Osteoblast (primary cell): ENCODE measurements around the gene FLNC. TPM values are rescaled to one million over a fixed set of nuclear protein-coding genes. Genes with fewer than 3 reads are reported as not detected.

ENCODE experiments used
- DNase-seq: peaks from one replicate; pipeline ENCODE4 v3.0.0; 2011; ENCODE audit warnings: low spot score, mixed read lengths; ENCODE audit not compliant: insufficient read length; ENCODE audit errors: missing footprints
- H2AFZ ChIP-seq: 2 replicates; pipeline ENCODE4 v1.6.0; 2011; ENCODE audit warnings: mild to moderate bottlenecking, low read length
- H3K27ac ChIP-seq: 2 replicates; pipeline ENCODE4 v1.5.1; 2011; ENCODE audit warnings: mild to moderate bottlenecking, low read depth, low read length, moderate library complexity
- H3K27me3 ChIP-seq: 2 replicates; pipeline ENCODE4 v1.6.0; 2012; ENCODE audit warnings: mild to moderate bottlenecking, control low read depth, inconsistent platforms, low read length, moderate library complexity; ENCODE audit not compliant: insufficient read depth
- H3K36me3 ChIP-seq: 2 replicates; pipeline ENCODE4 v1.5.1; 2011; ENCODE audit warnings: mild to moderate bottlenecking, low read length, control low read depth, moderate library complexity; ENCODE audit not compliant: insufficient read depth
- H3K4me1 ChIP-seq: 2 replicates; pipeline ENCODE4 v1.5.1; 2011; ENCODE audit warnings: mild to moderate bottlenecking, low read length, control low read depth, moderate library complexity; ENCODE audit not compliant: insufficient read depth
- H3K4me2 ChIP-seq: 2 replicates; pipeline ENCODE4 v1.6.0; 2011; ENCODE audit warnings: mild to moderate bottlenecking, low read length; ENCODE audit not compliant: insufficient read depth
- H3K4me3 ChIP-seq: fragments of 200-600 bp; sonication (generic); 3 replicates; pipeline ENCODE4 v1.5.1; 2012; ENCODE audit warnings: mild to moderate bottlenecking, low read length, inconsistent platforms; ENCODE audit not compliant: insufficient read depth
- H3K79me2 ChIP-seq: 2 replicates; pipeline ENCODE4 v1.6.0; 2012; ENCODE audit warnings: mild to moderate bottlenecking, low read length, control low read depth, inconsistent platforms; ENCODE audit not compliant: insufficient read depth
- H3K9me3 ChIP-seq: 2 replicates; pipeline ENCODE4 v1.5.1; 2011; ENCODE audit warnings: low read depth, low read length, control low read depth
- H4K20me1 ChIP-seq: 2 replicates; pipeline ENCODE4 v1.6.0; 2012; ENCODE audit warnings: mild to moderate bottlenecking, low read length, control low read depth; ENCODE audit not compliant: insufficient read depth
- total RNA-seq: library from RNA; depleted of rRNA; stranded (reverse); fragments of >200 nt; gene quantifications from 2 replicates; pipeline ENCODE4 v1.2.3, GENCODE V29; 2012
- TF ChIP-seq, protein P1 (sequence below): IDR thresholded peaks from 2 replicates; pipeline ENCODE4 v1.5.1; 2011; ENCODE audit warnings: mild to moderate bottlenecking, low read depth, low read length, moderate library complexity; ENCODE audit errors: extremely low read depth

Gene FLNC
- total RNA-seq, 1 donor: 130 TPM

GRCh38 chr7:128859232-128860157 lies 29.3 kb downstream of the FLNC start:
- Histone ChIP-seq H3K36me3 (peaks cover 46% of the 10 kb centered on the region), H3K27me3 (no peaks in the 10 kb centered on the region), H3K9me3 (no peaks in the 10 kb centered on the region), H3K4me3 (no peak overlapping the region), H4K20me1 (peaks cover 29% of the 10 kb centered on the region), H2AFZ (no peak overlapping the region), H3K4me1 (peaks cover 12% of the 10 kb centered on the region), H3K27ac (peak overlapping the region; percentile 41), H3K79me2 (peaks cover 20% of the 10 kb centered on the region), H3K4me2 (no peak overlapping the region)
- TF ChIP-seq, protein P1, sequence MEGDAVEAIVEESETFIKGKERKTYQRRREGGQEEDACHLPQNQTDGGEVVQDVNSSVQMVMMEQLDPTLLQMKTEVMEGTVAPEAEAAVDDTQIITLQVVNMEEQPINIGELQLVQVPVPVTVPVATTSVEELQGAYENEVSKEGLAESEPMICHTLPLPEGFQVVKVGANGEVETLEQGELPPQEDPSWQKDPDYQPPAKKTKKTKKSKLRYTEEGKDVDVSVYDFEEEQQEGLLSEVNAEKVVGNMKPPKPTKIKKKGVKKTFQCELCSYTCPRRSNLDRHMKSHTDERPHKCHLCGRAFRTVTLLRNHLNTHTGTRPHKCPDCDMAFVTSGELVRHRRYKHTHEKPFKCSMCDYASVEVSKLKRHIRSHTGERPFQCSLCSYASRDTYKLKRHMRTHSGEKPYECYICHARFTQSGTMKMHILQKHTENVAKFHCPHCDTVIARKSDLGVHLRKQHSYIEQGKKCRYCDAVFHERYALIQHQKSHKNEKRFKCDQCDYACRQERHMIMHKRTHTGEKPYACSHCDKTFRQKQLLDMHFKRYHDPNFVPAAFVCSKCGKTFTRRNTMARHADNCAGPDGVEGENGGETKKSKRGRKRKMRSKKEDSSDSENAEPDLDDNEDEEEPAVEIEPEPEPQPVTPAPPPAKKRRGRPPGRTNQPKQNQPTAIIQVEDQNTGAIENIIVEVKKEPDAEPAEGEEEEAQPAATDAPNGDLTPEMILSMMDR: no peak
- peak; percentile 86 for DNase-seq

- H3K27ac ChIP-seq: no peak overlapping the region
- peaks cover 44% of the 10 kb centered on the region for H3K36me3 ChIP-seq
- H2AFZ ChIP-seq: no peak overlapping the region
- H3K79me2 ChIP-seq: peaks cover 25% of the 10 kb centered on the region
- peak; percentile 90 for DNase-seq
- no peaks in the 10 kb centered on the region for H3K9me3 ChIP-seq
- no peak overlapping the region for H3K4me2 ChIP-seq
- peaks cover 12% of the 10 kb centered on the region for H3K4me1 ChIP-seq
- H3K4me3 ChIP-seq: no peak overlapping the region
- peaks cover 25% of the 10 kb centered on the region for H4K20me1 ChIP-seq
- TF ChIP-seq, protein P1: peak; percentile 28
- no peaks in the 10 kb centered on the region for H3K27me3 ChIP-seq
These were observed 30.2 kb downstream of the FLNC start for GRCh38 chr7:128860158-128861073.

DNA sequence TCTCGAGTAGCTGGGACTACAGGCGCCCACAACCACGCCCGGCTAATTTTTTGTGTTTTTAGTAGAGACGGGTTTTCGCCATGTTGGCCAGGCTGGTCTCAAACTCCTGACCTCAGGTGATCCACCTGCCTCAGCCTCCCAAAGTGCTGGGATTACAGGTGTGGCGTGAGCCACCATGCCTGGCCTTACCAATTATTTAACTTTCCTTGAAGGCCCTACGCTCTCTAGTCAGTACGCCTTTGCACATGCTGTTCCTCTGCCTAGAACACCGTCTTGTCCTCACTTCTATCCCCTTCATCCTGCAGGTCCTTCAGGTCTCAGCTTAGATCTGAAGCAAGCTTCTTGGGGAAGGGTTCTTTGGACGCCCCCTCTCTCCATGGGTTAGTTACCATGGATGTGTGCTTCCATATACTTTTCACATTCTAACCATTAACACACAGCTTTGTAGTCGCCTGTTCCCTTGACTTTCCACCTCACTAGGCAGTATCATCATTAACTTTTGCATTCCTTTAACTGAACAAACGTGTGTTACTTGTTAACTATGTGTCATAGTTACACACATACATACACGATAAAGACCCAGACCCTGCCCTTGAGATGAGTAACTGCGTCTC lies 31.9 kb downstream of the FLNC start:
- H2AFZ ChIP-seq: peak overlapping the region; percentile 92
- TF ChIP-seq, protein P1: no peak
- H3K4me1 ChIP-seq: peaks cover 12% of the 10 kb centered on the region
- H3K4me2 ChIP-seq: peak overlapping the region; percentile 100
- H4K20me1 ChIP-seq: peaks cover 20% of the 10 kb centered on the region
- H3K79me2 ChIP-seq: peaks cover 26% of the 10 kb centered on the region
- DNase-seq: no peak
- H3K4me3 ChIP-seq: peak overlapping the region; percentile 98
- no peaks in the 10 kb centered on the region for H3K9me3 ChIP-seq
- peak overlapping the region; percentile 65 for H3K27ac ChIP-seq
- H3K36me3 ChIP-seq: peaks cover 33% of the 10 kb centered on the region
- no peaks in the 10 kb centered on the region for H3K27me3 ChIP-seq
